ENCODE measurements around the gene PPP2R3C.

PPP2R3C gene

DNA sequence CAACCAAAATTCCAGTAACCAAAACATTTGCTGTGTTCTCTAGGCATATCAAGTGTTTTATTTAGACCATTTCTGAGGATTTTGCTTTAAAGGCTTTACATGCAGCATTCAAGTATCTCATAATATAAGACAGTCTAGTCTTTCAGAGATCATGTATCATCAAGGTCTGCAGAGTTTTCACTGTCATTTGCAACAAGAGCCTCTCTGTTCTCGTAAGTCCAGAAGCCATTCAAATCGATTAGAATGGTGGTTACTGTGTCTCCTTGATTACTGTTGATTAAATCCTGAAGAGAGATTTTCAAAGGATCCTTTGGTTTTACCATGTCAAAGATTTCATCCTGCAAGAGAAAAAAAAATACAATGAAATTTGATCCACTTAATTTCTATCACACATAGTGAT lies 36.3 kb downstream of the PPP2R3C start:
- Histone ChIP-seq H3K9me2 (replicated peaks; ENCODE audit: low read depth, low read length) (no peaks in the 10 kb centered on the region), H3K27me3 (ENCODE audit: insufficient read depth, low read length, poor library complexity, severe bottlenecking) (no peaks in the 10 kb centered on the region), H3K9me3 (ENCODE audit: insufficient read depth, low read depth, low read length) (no peaks in the 10 kb centered on the region), H3K9ac (ENCODE audit: low read depth, low read length, poor library complexity, severe bottlenecking) (no peak overlapping the region), H3F3A (ENCODE audit: low read depth) (no peaks in the 10 kb centered on the region), H2AFZ (ENCODE audit: low read length) (no peak overlapping the region), H3K79me2 (ENCODE audit: insufficient read depth, low read length) (no peaks in the 10 kb centered on the region), H4K20me1 (ENCODE audit: insufficient read depth, low read length, poor library complexity, severe bottlenecking) (no peaks in the 10 kb centered on the region), H3K36me3 (ENCODE audit: insufficient read depth, low read length) (peaks cover 51% of the 10 kb centered on the region; the same call in 1 of the 2 replicates), H3K4me2 (ENCODE audit: low read depth, low read length, poor library complexity, severe bottlenecking) (no peak overlapping the region), H3K4me1 (ENCODE audit: insufficient read depth, low read length, poor library complexity, severe bottlenecking) (no peaks in the 10 kb centered on the region), H3K4me3 (ENCODE audit: low read length, poor library complexity, severe bottlenecking) (no peak overlapping the region)
- TF ChIP-seq EZH2phosphoT487 (IDR thresholded peaks at IDR 0.05; ENCODE audit: borderline replicate concordance), result no peak
- TF ChIP-seq, protein P1, sequence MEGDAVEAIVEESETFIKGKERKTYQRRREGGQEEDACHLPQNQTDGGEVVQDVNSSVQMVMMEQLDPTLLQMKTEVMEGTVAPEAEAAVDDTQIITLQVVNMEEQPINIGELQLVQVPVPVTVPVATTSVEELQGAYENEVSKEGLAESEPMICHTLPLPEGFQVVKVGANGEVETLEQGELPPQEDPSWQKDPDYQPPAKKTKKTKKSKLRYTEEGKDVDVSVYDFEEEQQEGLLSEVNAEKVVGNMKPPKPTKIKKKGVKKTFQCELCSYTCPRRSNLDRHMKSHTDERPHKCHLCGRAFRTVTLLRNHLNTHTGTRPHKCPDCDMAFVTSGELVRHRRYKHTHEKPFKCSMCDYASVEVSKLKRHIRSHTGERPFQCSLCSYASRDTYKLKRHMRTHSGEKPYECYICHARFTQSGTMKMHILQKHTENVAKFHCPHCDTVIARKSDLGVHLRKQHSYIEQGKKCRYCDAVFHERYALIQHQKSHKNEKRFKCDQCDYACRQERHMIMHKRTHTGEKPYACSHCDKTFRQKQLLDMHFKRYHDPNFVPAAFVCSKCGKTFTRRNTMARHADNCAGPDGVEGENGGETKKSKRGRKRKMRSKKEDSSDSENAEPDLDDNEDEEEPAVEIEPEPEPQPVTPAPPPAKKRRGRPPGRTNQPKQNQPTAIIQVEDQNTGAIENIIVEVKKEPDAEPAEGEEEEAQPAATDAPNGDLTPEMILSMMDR (conservative IDR thresholded peaks at IDR 0.05; ENCODE audit: low read length), result no peak

DNA sequence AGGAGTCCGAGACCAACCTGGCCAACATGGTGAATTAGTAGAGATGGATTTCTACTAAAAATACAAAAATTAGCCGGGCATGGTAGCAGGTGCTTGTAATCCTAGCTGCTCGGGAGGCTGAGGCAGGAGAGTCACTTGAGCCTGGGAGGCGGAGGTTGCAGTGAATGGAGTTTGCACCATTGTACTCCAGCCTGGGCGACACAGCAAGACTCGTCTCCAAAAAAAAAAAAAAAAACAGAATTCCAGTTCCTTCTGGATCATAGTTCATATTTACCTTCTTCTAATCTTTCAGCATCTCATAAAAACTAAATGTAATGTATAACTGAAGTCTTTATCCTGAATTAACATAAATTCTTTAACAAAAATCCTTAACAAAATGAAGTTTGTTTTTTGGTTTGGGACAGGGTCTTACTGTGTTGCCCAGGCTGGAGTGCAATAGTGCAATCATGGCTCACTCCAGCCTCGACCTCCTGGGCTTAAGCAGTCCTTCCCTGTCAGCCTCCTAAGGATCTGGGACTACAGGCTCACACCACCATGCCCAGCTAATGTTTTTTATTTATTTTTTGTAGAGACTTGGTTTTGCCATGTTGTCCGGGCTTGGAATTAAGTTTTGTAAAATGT lies 38.1 kb downstream of the PPP2R3C start:
- H3F3A ChIP-seq (ENCODE audit: low read depth), result no peaks in the 10 kb centered on the region
- no peaks in the 10 kb centered on the region for H3K9me2 ChIP-seq (replicated peaks; ENCODE audit: low read depth, low read length)
- H3K79me2 ChIP-seq (ENCODE audit: insufficient read depth, low read length), result no peaks in the 10 kb centered on the region
- H3K4me3 ChIP-seq (ENCODE audit: low read length, poor library complexity, severe bottlenecking), result no peak overlapping the region
- H3K9me3 ChIP-seq (ENCODE audit: insufficient read depth, low read depth, low read length), result no peaks in the 10 kb centered on the region
- peaks cover 47% of the 10 kb centered on the region; the same call in 1 of the 2 replicates for H3K36me3 ChIP-seq (ENCODE audit: insufficient read depth, low read length)
- no peak overlapping the region for H2AFZ ChIP-seq (ENCODE audit: low read length)
- H4K20me1 ChIP-seq (ENCODE audit: insufficient read depth, low read length, poor library complexity, severe bottlenecking), result no peaks in the 10 kb centered on the region
- H3K4me1 ChIP-seq (ENCODE audit: insufficient read depth, low read length, poor library complexity, severe bottlenecking), result no peaks in the 10 kb centered on the region
- H3K27me3 ChIP-seq (ENCODE audit: insufficient read depth, low read length, poor library complexity, severe bottlenecking), result no peaks in the 10 kb centered on the region
- TF ChIP-seq, protein P1 (conservative IDR thresholded peaks at IDR 0.05; ENCODE audit: low read length), result no peak
- TF ChIP-seq EZH2phosphoT487 (IDR thresholded peaks at IDR 0.05; ENCODE audit: borderline replicate concordance), result no peak
- H3K4me2 ChIP-seq (ENCODE audit: low read depth, low read length, poor library complexity, severe bottlenecking), result no peak overlapping the region
- no peak overlapping the region for H3K9ac ChIP-seq (ENCODE audit: low read depth, low read length, poor library complexity, severe bottlenecking)

DNA sequence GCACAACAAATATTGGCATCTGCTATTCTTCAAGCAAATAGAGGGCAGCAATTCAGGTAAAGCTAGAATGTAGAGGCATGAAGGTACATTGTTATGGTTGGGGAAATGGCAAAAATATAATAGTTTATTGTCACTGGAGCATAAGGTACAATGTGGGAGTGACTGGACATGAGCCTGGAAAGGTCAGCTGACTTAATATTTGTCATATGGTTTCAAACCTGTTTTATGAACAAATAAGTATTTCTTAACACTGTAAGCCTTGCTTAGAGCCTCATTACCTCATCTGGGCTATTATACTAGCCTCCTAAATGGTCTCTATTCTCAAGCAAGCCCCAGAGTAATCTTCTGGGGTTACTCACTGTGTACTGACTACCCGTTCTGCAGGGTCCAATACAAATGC lies 42.0 kb downstream of the PPP2R3C start:
- Histone ChIP-seq H3K27me3 (ENCODE audit: insufficient read depth, low read length, poor library complexity, severe bottlenecking) (no peaks in the 10 kb centered on the region), H3K79me2 (ENCODE audit: insufficient read depth, low read length) (no peaks in the 10 kb centered on the region), H3K4me3 (ENCODE audit: low read length, poor library complexity, severe bottlenecking) (no peak overlapping the region), H3K9me3 (ENCODE audit: insufficient read depth, low read depth, low read length) (no peaks in the 10 kb centered on the region), H3F3A (ENCODE audit: low read depth) (no peaks in the 10 kb centered on the region), H3K4me1 (ENCODE audit: insufficient read depth, low read length, poor library complexity, severe bottlenecking) (no peaks in the 10 kb centered on the region), H2AFZ (ENCODE audit: low read length) (no peak overlapping the region), H4K20me1 (ENCODE audit: insufficient read depth, low read length, poor library complexity, severe bottlenecking) (no peaks in the 10 kb centered on the region), H3K9me2 (replicated peaks; ENCODE audit: low read depth, low read length) (no peaks in the 10 kb centered on the region), H3K9ac (ENCODE audit: low read depth, low read length, poor library complexity, severe bottlenecking) (no peak overlapping the region), H3K4me2 (ENCODE audit: low read depth, low read length, poor library complexity, severe bottlenecking) (no peak overlapping the region), H3K36me3 (ENCODE audit: insufficient read depth, low read length) (peaks cover 27% of the 10 kb centered on the region; the same call in 1 of the 2 replicates)
- TF ChIP-seq, protein P1 (conservative IDR thresholded peaks at IDR 0.05; ENCODE audit: low read length), result no peak
- no peak for TF ChIP-seq EZH2phosphoT487 (IDR thresholded peaks at IDR 0.05; ENCODE audit: borderline replicate concordance)

All from Loucy (cell line).